Caco-2 (cell line): ENCODE measurements around the gene GNAQ. TPM values are rescaled to one million over a fixed set of nuclear protein-coding genes. Genes with fewer than 3 reads are reported as not detected.

ENCODE experiments used
- BruUV-seq: library from RNA; stranded (reverse); fragments of 400-500 nt; replicated peaks from 2 replicates; lab custom pipeline; 2021; lab: Mats Ljungman, UMichigan
- CTCF ChIA-PET: fragments of 300-600 bp; sonication (Branson Sonifier 250); formaldehyde crosslinking; loops from one replicate; lab custom pipeline; 2022; ENCODE audit warnings: antibody characterized with exemption; lab: Charles Lee
- POLR2A ChIA-PET: fragments of 300-600 bp; sonication (Branson Sonifier 250); formaldehyde crosslinking; loops from one replicate; lab custom pipeline; 2022; ENCODE audit warnings: antibody characterized with exemption; lab: Charles Lee
- DNase-seq, 2 experiments: peaks; one replicate each; pipeline versions ENCODE4 v3.0.0 to v3.0.0-alpha.2; 2020 to 2022
- H3K27me3 ChIP-seq: replicated peaks from 2 replicates; pipeline ENCODE4 v1.6.0; 2011; ENCODE audit warnings: low read length; ENCODE audit not compliant: control insufficient read depth, insufficient read depth
- H3K36me3 ChIP-seq: 2 replicates; pipeline ENCODE4 v1.5.1; 2011; ENCODE audit warnings: low read length; ENCODE audit not compliant: control insufficient read depth, insufficient read depth
- H3K4me1 ChIP-seq: fragments of 250-450 bp; sonication (Bioruptor Pico); 2 replicates; pipeline ENCODE4 v1.5.1; 2020; ENCODE audit warnings: mild to moderate bottlenecking
- H3K4me3 ChIP-seq: 2 replicates; pipeline ENCODE4 v1.5.1; 2011; ENCODE audit warnings: low read depth, mild to moderate bottlenecking, control low read depth, low read length
- H3K9me3 ChIP-seq: fragments of 250-450 bp; sonication (Bioruptor Pico); 2 replicates; pipeline ENCODE4 v1.5.1; 2020; ENCODE audit warnings: mild to moderate bottlenecking, moderate library complexity
- H3K27ac Mint-ChIP-seq: one replicate; pipeline ENCODE4 v1.8.0; 2022; ENCODE audit warnings: mixed read lengths; ENCODE audit not compliant: unreplicated experiment
- H3K27me3 Mint-ChIP-seq: one replicate; pipeline ENCODE4 v1.8.0; 2022; ENCODE audit warnings: mixed read lengths; ENCODE audit not compliant: insufficient read depth, unreplicated experiment
- H3K36me3 Mint-ChIP-seq: one replicate; pipeline ENCODE4 v1.8.0; 2022; ENCODE audit warnings: mild to moderate bottlenecking, mixed read lengths; ENCODE audit not compliant: insufficient read depth, unreplicated experiment
- H3K4me1 Mint-ChIP-seq: one replicate; pipeline ENCODE4 v1.8.0; 2022; ENCODE audit warnings: low read depth, mixed read lengths; ENCODE audit not compliant: unreplicated experiment
- H3K4me3 Mint-ChIP-seq: one replicate; pipeline ENCODE4 v1.8.0; 2022; ENCODE audit warnings: mild to moderate bottlenecking, moderate library complexity, mixed read lengths; ENCODE audit not compliant: unreplicated experiment
- H3K9me3 Mint-ChIP-seq: one replicate; pipeline ENCODE4 v1.8.0; 2022; ENCODE audit warnings: mixed read lengths; ENCODE audit not compliant: unreplicated experiment
- intact Hi-C: fragments of 100-400 bp; cut with micrococcal nuclease; formaldehyde crosslinking; loops from one replicate; pipeline ENCODE4 v1.10.0; 2022; ENCODE audit not compliant: unreplicated experiment
- total RNA-seq: library from RNA; stranded (reverse); gene quantifications from 2 replicates; pipeline ENCODE4 v1.2.3, GENCODE V29; 2022
- TF ChIP-seq, protein P1 (sequence below), 2 experiments: fragments of 200-600 bp in 1 of 2; IDR thresholded peaks; 1 replicate in 1 of 2; 2 replicates in 1 of 2; pipeline versions ENCODE4 v1.5.1 to v1.8.0; 2011 to 2022; ENCODE audit warnings: antibody characterized with exemption in 1 of 2, control low read depth in 1 of 2, inconsistent platforms in 1 of 2, low read depth in 1 of 2, low read length in 1 of 2, mild to moderate bottlenecking in 1 of 2, moderate library complexity in 1 of 2; ENCODE audit not compliant: insufficient read depth in 1 of 2, severe bottlenecking in 1 of 2, unreplicated experiment in 1 of 2

GNAQ gene
- total RNA-seq, 1 experiment from 2014 or later = 10.1 TPM

DNA sequence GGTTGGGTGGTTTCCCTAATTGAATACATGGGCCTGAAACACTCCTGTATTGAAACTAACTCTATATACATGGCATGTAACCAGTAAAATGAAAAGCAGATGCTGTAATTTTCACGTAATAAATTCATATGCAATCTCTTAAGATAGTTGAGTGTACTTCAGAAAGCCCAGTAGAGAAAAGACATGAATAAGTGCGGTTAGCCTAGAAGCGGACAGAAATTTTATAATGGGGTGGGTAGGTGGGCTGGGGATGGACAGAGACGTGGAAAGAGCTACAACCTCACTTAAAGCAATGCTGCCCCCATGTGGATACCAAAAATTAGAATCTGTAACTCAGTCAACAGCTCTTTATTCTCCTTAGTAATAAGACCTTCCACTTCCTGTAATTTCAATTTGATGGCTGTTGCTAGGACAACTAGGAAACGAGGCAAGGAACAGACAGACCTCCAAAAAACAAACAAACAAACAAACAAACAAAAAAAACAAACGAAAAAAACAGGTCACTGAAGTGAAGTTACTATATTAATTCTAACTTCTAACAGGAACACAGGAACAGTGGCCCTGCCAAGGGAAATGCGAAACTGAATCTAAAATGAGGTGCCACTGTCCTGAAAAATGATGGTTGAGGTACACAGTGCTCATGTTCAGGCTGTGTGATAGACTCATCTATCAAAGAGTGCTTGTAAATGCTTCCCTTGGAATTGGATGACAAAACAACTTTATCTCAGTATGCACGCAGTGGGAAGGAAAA, 280.1 kb downstream of the GNAQ start:
- intact Hi-C loops = loop anchor here (10.0 kb wide), 1 partner anchor 287 kb away; no protein-coding TSS in a partner anchor
- BruUV-seq = no TSS peak
- H3K9me3 ChIP-seq = no peaks in the 10 kb centered on the region
- Mint-ChIP-seq H3K27me3 (no peaks in the 10 kb centered on the region), H3K4me1 (no peaks in the 10 kb centered on the region), H3K36me3 (no peaks in the 10 kb centered on the region), H3K9me3 (no peaks in the 10 kb centered on the region), H3K4me3 (no peak overlapping the region), H3K27ac (no peak overlapping the region)
- peak in 1 of 2 experiments; percentile 5 for DNase-seq
- no peaks in the 10 kb centered on the region for H3K27me3 ChIP-seq
- no peaks in the 10 kb centered on the region for H3K4me1 ChIP-seq
- TF ChIP-seq, protein P1, sequence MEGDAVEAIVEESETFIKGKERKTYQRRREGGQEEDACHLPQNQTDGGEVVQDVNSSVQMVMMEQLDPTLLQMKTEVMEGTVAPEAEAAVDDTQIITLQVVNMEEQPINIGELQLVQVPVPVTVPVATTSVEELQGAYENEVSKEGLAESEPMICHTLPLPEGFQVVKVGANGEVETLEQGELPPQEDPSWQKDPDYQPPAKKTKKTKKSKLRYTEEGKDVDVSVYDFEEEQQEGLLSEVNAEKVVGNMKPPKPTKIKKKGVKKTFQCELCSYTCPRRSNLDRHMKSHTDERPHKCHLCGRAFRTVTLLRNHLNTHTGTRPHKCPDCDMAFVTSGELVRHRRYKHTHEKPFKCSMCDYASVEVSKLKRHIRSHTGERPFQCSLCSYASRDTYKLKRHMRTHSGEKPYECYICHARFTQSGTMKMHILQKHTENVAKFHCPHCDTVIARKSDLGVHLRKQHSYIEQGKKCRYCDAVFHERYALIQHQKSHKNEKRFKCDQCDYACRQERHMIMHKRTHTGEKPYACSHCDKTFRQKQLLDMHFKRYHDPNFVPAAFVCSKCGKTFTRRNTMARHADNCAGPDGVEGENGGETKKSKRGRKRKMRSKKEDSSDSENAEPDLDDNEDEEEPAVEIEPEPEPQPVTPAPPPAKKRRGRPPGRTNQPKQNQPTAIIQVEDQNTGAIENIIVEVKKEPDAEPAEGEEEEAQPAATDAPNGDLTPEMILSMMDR (IDR thresholded peaks at IDR 0.05; ENCODE audit: insufficient read depth in 1 of 2, low read depth in 1 of 2, low read length in 1 of 2, severe bottlenecking in 1 of 2, unreplicated experiment in 1 of 2) = no peak
- H3K36me3 ChIP-seq = no peaks in the 10 kb centered on the region
- ChIA-PET CTCF (interaction anchor here (0.7 to 1.0 kb wide), 3 partner anchors 252 to 318 kb away, joined by 3 to 7 read pairs (median 3); no protein-coding TSS in a partner anchor), POLR2A (no interaction called here)
- no peak overlapping the region for H3K4me3 ChIP-seq

DNA sequence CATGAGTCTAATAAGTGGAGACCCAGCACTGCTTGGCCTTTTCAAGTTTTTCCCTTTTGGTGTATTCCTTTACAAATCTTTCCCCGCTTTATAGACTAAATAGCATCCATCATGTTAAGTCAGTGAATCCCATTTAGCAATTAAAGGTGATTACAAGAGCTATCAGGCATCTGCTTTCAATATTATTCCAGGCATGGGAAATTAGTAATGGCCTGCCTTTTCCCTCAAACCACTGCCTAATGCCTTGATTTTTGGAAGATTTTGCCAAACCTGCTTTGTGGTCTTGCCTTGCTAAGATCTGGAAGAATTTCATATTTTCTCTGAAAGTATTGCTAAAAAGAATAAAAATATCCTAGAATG, 280.6 kb downstream of the GNAQ start:
- Histone ChIP-seq H3K9me3 (no peaks in the 10 kb centered on the region), H3K4me1 (no peaks in the 10 kb centered on the region), H3K36me3 (no peaks in the 10 kb centered on the region), H3K4me3 (no peak overlapping the region), H3K27me3 (no peaks in the 10 kb centered on the region)
- POLR2A ChIA-PET = no interaction called here
- no peak overlapping the region for H3K4me3 Mint-ChIP-seq
- intact Hi-C loops = loop anchor here (10.0 kb wide), 1 partner anchor 286 kb away; no protein-coding TSS in a partner anchor
- no peak overlapping the region for H3K27ac Mint-ChIP-seq
- H3K36me3 Mint-ChIP-seq = no peaks in the 10 kb centered on the region
- TF ChIP-seq, protein P1 (IDR thresholded peaks at IDR 0.05; ENCODE audit: insufficient read depth in 1 of 2, low read depth in 1 of 2, low read length in 1 of 2, severe bottlenecking in 1 of 2, unreplicated experiment in 1 of 2) = no peak
- no peaks in the 10 kb centered on the region for H3K27me3 Mint-ChIP-seq
- DNase-seq = no peak
- CTCF ChIA-PET = interaction anchor here (0.9 to 1.0 kb wide), 2 partner anchors 284 to 317 kb away, joined by 3 to 7 read pairs; no protein-coding TSS in a partner anchor
- H3K4me1 Mint-ChIP-seq = no peaks in the 10 kb centered on the region
- H3K9me3 Mint-ChIP-seq = no peaks in the 10 kb centered on the region
- BruUV-seq = no TSS peak

DNA sequence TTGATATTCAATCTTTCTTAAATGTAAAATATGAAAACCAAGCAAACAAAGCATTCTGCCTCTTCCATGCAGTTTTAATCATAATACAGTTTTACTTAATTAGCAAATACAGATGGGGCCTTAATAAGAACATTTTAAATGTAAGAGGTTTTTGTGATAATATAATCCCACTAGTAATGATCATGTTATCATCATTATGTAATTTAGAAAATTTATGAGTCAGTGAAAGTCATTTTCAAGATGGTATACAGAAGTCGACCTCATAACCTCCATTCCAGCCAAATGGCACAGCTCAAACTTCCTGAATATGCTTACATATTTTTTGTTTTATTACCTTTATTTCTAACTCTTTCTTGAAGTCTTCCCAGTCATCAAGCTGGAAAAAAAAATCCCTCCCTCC, 281.3 kb downstream of the GNAQ start:
- H3K4me1 Mint-ChIP-seq = no peaks in the 10 kb centered on the region
- Histone ChIP-seq H3K27me3 (no peaks in the 10 kb centered on the region), H3K9me3 (no peaks in the 10 kb centered on the region), H3K4me3 (no peak overlapping the region), H3K36me3 (no peaks in the 10 kb centered on the region), H3K4me1 (no peaks in the 10 kb centered on the region)
- intact Hi-C loops = loop anchor here (10.0 kb wide), 1 partner anchor 285 kb away; no protein-coding TSS in a partner anchor
- CTCF ChIA-PET = no interaction called here
- POLR2A ChIA-PET = no interaction called here
- H3K27me3 Mint-ChIP-seq = no peaks in the 10 kb centered on the region
- no peak for DNase-seq
- BruUV-seq = no TSS peak
- no peak overlapping the region for H3K27ac Mint-ChIP-seq
- TF ChIP-seq, protein P1 (IDR thresholded peaks at IDR 0.05; ENCODE audit: insufficient read depth in 1 of 2, low read depth in 1 of 2, low read length in 1 of 2, severe bottlenecking in 1 of 2, unreplicated experiment in 1 of 2) = no peak
- H3K4me3 Mint-ChIP-seq = no peak overlapping the region
- no peaks in the 10 kb centered on the region for H3K36me3 Mint-ChIP-seq
- no peaks in the 10 kb centered on the region for H3K9me3 Mint-ChIP-seq
